ENCODE results near the gene UGGT2. TPM values are rescaled to one million over a fixed set of nuclear protein-coding genes. Genes with fewer than 3 reads are reported as not detected.

UGGT2 gene
- total and polyA plus RNA-seq, 2 of the 13 experiments (the other 11 are each of a cell fraction or from before 2014, with no cell fraction given) = 13.2 to 27.1 TPM

- TF ChIP-seq, protein P1, sequence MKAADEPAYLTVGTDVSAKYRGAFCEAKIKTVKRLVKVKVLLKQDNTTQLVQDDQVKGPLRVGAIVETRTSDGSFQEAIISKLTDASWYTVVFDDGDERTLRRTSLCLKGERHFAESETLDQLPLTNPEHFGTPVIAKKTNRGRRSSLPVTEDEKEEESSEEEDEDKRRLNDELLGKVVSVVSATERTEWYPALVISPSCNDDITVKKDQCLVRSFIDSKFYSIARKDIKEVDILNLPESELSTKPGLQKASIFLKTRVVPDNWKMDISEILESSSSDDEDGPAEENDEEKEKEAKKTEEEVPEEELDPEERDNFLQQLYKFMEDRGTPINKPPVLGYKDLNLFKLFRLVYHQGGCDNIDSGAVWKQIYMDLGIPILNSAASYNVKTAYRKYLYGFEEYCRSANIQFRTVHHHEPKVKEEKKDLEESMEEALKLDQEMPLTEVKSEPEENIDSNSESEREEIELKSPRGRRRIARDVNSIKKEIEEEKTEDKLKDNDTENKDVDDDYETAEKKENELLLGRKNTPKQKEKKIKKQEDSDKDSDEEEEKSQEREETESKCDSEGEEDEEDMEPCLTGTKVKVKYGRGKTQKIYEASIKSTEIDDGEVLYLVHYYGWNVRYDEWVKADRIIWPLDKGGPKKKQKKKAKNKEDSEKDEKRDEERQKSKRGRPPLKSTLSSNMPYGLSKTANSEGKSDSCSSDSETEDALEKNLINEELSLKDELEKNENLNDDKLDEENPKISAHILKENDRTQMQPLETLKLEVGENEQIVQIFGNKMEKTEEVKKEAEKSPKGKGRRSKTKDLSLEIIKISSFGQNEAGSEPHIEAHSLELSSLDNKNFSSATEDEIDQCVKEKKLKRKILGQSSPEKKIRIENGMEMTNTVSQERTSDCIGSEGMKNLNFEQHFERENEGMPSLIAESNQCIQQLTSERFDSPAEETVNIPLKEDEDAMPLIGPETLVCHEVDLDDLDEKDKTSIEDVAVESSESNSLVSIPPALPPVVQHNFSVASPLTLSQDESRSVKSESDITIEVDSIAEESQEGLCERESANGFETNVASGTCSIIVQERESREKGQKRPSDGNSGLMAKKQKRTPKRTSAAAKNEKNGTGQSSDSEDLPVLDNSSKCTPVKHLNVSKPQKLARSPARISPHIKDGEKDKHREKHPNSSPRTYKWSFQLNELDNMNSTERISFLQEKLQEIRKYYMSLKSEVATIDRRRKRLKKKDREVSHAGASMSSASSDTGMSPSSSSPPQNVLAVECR (CRISPR knock-in tag; IDR thresholded peaks at IDR 0.05; ENCODE audit: borderline replicate concordance) = no peak
- TF ChIP-seq MAFG (CRISPR knock-in tag; IDR thresholded peaks at IDR 0.05) (no peak), MTF2 (CRISPR knock-in tag; IDR thresholded peaks at IDR 0.05; ENCODE audit: borderline replicate concordance) (no peak), MED13 (CRISPR knock-in tag; IDR thresholded peaks at IDR 0.05) (no peak), ZBTB1 (CRISPR knock-in tag; IDR thresholded peaks at IDR 0.05; ENCODE audit: borderline replicate concordance) (no peak), PAF1 (CRISPR knock-in tag; IDR thresholded peaks at IDR 0.05) (no peak), EED (CRISPR knock-in tag; IDR thresholded peaks at IDR 0.05) (no peak), ATAD3A (CRISPR knock-in tag; IDR thresholded peaks at IDR 0.05) (no peak)
- TF ChIP-seq, protein P2, sequence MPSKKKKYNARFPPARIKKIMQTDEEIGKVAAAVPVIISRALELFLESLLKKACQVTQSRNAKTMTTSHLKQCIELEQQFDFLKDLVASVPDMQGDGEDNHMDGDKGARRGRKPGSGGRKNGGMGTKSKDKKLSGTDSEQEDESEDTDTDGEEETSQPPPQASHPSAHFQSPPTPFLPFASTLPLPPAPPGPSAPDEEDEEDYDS (CRISPR knock-in tag; IDR thresholded peaks at IDR 0.05) = no peak
- TF ChIP-seq, protein P3, sequence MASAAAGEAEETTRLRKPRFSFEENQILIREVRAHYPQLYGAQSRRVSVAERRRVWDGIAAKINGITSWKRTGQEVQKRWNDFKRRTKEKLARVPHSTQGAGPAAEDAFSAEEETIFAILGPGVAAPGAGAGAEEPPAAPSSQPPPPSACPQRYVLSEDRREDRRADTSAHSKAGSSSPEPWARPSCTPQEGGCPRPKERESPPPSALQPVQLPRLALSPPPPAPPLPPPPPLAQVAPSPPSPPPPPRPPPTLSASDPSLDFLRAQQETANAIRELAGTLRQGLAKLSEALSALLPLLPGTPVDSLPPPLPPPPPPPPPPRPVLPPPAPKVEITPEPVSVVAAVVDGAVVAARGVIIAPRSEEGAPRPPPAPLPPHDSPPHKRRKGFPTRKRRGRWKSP (CRISPR knock-in tag; IDR thresholded peaks at IDR 0.05) = no peak
These were observed 49.9 kb downstream of the UGGT2 start (continued) for GRCh38 chr13:96003304-96003703.
